Measurements from ENCODE around the gene CDYL2. TPM values are rescaled to one million over a fixed set of nuclear protein-coding genes. Genes with fewer than 3 reads are reported as not detected.
"Not testable (repeated sequence)": the region's sequence is repeated elsewhere in the genome, so short reads cannot be mapped to it uniquely, and the experiment has no call there.

The CDYL2 gene
- total RNA-seq, 1 experiment from 2014 or later, result 1.1 TPM

GRCh38 chr16:80671281-80671849, 133.0 kb downstream of the CDYL2 start:
- DNase-seq (ENCODE audit: low spot score), result no peak

DNA sequence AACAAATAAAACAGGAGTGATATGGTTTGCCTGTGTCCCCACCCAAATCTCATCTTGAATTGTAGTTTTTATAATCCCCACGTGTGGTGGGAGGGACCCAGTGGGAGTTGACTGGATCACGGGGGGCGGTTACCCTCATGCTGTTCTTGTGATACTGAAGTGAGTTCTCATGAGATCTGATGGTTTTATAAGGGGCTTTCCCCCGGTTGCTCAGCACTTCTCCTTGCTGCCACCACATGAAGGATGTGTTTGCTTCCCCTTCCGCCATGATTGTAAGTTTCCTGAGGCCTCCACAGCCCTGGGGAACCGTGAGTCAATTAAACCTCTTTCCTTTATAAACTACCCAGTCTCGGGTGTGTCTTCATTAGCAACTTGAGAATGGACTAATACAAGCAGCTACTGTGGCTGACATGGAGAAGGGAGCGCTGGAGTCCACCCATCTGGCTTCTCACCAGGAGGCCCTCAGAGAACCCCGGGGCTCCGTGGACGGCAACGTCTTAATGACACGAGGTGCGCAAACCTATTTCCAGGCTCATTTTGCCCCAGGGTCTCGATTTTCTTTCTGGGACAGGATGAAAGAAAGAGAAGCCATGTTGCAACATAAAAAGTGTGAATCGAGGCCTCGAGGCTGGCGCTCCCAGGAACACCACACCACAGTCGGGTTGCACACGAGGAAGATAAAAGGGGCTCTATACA, 134.1 kb downstream of the CDYL2 start:
- no peak for DNase-seq (ENCODE audit: low spot score)

DNA sequence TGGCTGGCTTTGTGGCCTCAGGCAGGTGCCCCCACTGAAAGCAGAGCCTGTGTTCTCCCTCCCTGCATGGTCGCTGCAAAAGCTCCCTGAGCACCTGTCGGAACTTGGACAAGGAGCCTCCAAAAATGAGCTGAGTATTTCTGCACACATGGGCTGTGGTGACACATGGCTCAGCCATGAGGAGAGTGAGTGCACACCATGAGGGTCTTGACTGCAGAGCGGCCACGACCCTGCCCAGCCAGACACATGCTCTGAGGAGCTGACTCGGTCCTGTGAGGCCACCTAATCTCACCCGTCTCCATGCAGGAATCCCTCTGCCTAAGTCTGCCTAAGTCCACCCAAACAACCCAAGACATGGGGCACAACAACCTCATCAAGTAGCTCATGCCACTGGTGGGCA, 134.7 kb downstream of the CDYL2 start:
- DNase-seq (ENCODE audit: low spot score), result no peak

- DNase-seq (ENCODE audit: low spot score), result no peak
Observed at GRCh38 chr16:80667925-80668324, 136.5 kb downstream of the CDYL2 start.

DNA sequence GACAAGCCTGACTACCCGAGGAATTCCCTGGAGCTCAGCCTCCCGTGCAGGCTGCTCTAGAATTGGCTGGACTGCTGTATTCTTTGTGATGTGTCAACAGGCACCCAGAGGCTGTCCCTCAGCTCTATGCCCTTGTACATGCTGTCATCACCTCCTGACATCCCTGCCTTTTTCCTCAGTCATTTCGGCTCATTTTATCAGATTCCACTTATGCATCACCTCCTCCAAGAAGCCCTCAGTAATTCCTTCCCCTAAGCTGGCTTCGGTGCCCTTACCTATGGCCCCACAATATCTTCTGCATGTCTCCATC, 137.2 kb downstream of the CDYL2 start:
- no peak for DNase-seq (ENCODE audit: low spot score)

GRCh38 chr16:80666378-80667250, 137.8 kb downstream of the CDYL2 start:
- DNase-seq (ENCODE audit: low spot score), result no peak

- DNase-seq (ENCODE audit: low spot score), result no peak
Observed at GRCh38 chr16:80665356-80665755, 139.0 kb downstream of the CDYL2 start.

- DNase-seq (ENCODE audit: low spot score), result no peak
Observed at GRCh38 chr16:80664786-80665185, 139.6 kb downstream of the CDYL2 start.

DNA sequence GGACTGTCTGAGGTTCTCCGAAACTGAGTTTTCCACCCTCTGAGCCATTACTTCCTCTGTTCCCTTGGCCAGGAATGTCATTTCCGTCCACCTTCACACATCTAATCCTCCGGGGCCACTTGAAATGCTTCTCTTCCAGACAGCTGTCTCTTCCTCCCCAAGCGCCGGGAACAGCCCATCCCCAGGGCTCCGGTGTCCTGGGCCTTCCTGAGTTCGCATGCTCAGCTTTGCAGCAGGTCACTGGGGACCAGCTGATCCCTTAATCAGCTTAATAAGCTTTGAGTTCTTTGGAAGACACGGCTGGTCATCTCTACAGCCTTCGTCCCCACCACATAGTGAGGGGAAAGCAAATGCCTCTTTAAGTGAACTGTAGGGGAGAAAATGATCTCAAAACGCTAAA, 140.2 kb downstream of the CDYL2 start:
- no peak for DNase-seq (ENCODE audit: low spot score)

DNA sequence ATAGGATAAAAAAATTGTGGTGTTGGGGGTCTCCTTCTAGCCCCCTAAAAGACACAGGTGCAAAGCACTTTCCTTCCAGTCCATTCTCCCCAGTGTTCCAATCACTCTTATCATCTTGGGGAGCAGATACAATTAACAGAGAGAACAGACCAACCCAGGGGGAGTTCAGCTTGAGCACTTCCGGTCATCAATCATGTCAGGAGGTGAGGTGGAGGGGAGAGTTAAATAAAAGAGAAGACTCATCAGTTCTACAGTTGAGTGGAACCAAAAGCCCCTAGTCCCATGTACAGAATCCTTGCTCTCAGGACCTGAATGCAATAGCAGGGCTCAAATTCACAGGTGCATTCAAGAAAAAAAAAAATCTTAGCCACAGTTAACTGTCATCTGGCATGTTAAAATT, 141.3 kb downstream of the CDYL2 start:
- no peak for DNase-seq (ENCODE audit: low spot score)

DNA sequence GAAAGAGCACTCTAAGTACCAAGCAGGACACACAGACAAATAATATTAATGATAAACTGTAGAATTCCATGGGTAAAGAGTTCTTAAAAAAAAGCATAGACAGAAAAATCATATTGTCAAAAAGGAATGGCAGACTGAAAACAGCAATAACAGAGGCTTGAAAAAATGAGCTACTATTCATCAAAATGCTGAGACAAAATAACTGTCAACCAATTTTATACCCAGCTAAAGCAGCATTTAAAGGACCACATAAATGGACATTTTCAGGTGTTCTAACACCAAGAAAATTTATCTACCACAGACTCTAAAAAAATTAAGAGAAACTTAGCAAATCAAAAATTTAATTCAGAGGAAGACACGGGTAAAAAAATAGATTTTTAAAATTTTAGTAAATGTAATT, 144.5 kb downstream of the CDYL2 start:
- DNase-seq (ENCODE audit: low spot score), result no peak

- DNase-seq (ENCODE audit: low spot score), result no peak
Observed at GRCh38 chr16:80656711-80657150, 147.7 kb downstream of the CDYL2 start.

DNA sequence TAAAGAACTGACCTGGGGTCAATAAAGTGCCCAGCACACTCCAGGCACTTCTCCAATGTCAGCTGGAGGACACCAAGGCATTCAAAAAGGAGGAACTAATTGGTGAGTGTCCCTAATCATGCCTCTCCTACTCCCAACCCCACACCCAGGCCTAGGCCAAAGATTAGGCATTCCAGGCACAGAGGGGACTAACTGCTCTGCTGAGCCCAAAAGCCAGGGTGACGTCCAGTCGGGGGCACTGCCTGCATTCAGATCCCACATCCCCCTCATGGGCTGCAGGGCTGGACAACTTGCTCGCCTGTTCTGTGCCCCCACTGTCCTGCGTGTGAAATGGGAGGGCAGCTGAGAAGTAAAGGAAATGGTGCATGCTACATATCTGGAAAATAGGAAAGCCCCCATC, 148.2 kb downstream of the CDYL2 start:
- DNase-seq (ENCODE audit: low spot score), result no peak

- no peak for DNase-seq (ENCODE audit: low spot score)
Observed at GRCh38 chr16:80655751-80656150, 148.6 kb downstream of the CDYL2 start.

- DNase-seq (ENCODE audit: low spot score), result no peak
Observed at GRCh38 chr16:80654094-80654862, 150.1 kb downstream of the CDYL2 start.

DNA sequence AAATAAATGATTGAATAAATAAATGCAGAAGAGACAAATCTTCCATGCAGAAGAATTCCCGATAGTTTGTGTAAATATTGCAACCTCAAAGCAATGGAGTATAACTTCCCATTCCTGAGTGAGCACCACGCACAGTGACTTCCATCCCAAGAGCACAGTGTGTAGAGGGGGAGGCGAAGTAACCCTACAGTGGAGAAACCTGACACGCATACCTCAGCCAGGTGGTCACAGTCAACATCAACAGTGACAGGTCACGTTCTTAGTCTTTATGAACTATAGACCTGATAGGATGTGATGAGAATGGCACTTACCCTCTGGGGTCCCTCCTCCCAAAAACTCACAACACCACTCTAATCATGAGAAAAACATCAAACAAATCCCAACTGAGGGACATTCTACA, 152.0 kb downstream of the CDYL2 start:
- no peak for DNase-seq (ENCODE audit: low spot score)

- not testable (repeated sequence) for DNase-seq (ENCODE audit: low spot score)
Observed at GRCh38 chr16:80650281-80650680, 154.1 kb downstream of the CDYL2 start.

- DNase-seq (ENCODE audit: low spot score), result no peak
Observed at GRCh38 chr16:80640316-80640715, 164.1 kb downstream of the CDYL2 start.

- DNase-seq (ENCODE audit: low spot score), result no peak
Observed at GRCh38 chr16:80639636-80640035, 164.8 kb downstream of the CDYL2 start.

DNA sequence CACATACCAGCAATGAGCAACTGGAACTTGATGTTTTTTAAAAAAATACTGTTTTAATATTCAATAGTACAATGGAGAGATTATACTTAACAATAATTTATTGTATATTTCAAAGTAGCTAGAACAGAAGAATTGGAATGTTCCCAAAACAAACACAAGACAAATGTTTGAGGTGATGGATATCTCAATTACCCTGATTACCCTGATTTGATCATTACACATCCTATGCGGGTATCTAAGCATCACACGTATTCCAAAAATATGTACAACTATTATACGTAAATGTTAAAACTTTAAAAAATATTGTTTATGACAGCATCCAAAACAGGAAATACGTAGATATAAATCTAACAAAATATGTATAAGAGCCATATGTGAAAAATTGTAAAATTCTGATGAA, 166.8 kb downstream of the CDYL2 start:
- no peak for DNase-seq (ENCODE audit: low spot score)

GRCh38 chr16:80631581-80631980, 172.8 kb downstream of the CDYL2 start:
- no peak for DNase-seq (ENCODE audit: low spot score)

- DNase-seq (ENCODE audit: low spot score), result no peak
Observed at GRCh38 chr16:80628254-80628653, 176.1 kb downstream of the CDYL2 start.
